H9 (cell line): ENCODE data around the gene THSD7B. TPM values are rescaled to one million over a fixed set of nuclear protein-coding genes. Genes with fewer than 3 reads are reported as not detected.

Experiments
- DNase-seq: peaks from one replicate; pipeline ENCODE4 v3.0.0-alpha.2; 2017
- H2AFZ ChIP-seq: one replicate; pipeline ENCODE4 v1.6.1; 2013; ENCODE audit warnings: mild to moderate bottlenecking, low read length, control low read depth, moderate library complexity
- H2AK5ac ChIP-seq: 2 replicates; pipeline ENCODE4 v1.6.1; 2013; ENCODE audit warnings: low read length, control low read depth, mixed read lengths; ENCODE audit not compliant: insufficient read length
- H2BK120ac ChIP-seq: one replicate; pipeline ENCODE4 v1.6.1; 2013; ENCODE audit warnings: low read depth, mild to moderate bottlenecking, low read length, control low read depth, inconsistent platforms; ENCODE audit not compliant: poor library complexity, severe bottlenecking
- H2BK12ac ChIP-seq: 2 replicates; pipeline ENCODE4 v1.6.1; 2013; ENCODE audit warnings: low read length, control low read depth, mixed read lengths, low read depth; ENCODE audit not compliant: insufficient read length
- H2BK15ac ChIP-seq: 2 replicates; pipeline ENCODE4 v1.6.1; 2013; ENCODE audit warnings: low read depth, low read length, control low read depth
- H2BK20ac ChIP-seq: one replicate; pipeline ENCODE4 v1.6.1; 2013; ENCODE audit warnings: low read depth, mild to moderate bottlenecking, low read length, control low read depth, inconsistent platforms; ENCODE audit not compliant: poor library complexity, severe bottlenecking
- H2BK5ac ChIP-seq: 2 replicates; pipeline ENCODE4 v1.6.1; 2013; ENCODE audit warnings: low read length, control low read depth, mixed read lengths; ENCODE audit not compliant: insufficient read length
- H3K14ac ChIP-seq: 2 replicates; pipeline ENCODE4 v1.6.1; 2013; ENCODE audit warnings: low read length, control low read depth; ENCODE audit not compliant: insufficient read depth
- H3K18ac ChIP-seq: 2 replicates; pipeline ENCODE4 v1.6.1; 2013; ENCODE audit warnings: low read depth, mild to moderate bottlenecking, mixed read lengths, low read length, control low read depth; ENCODE audit not compliant: insufficient read length
- H3K23ac ChIP-seq: 2 replicates; pipeline ENCODE4 v1.6.1; 2013; ENCODE audit warnings: low read length, control low read depth, mixed read lengths, low read depth; ENCODE audit not compliant: insufficient read length
- H3K23me2 ChIP-seq: 2 replicates; pipeline ENCODE4 v1.6.1; 2013; ENCODE audit warnings: low read depth, mild to moderate bottlenecking, mixed read lengths, low read length, control low read depth; ENCODE audit not compliant: insufficient read length, poor library complexity, severe bottlenecking
- H3K27ac ChIP-seq: 2 replicates; pipeline ENCODE4 v1.5.1; 2013; ENCODE audit warnings: low read length, control low read depth, mixed read lengths, low read depth; ENCODE audit not compliant: insufficient read length
- H3K27me3 ChIP-seq: 2 replicates; pipeline ENCODE4 v1.6.1; 2013; ENCODE audit warnings: low read length, control low read depth, inconsistent platforms; ENCODE audit not compliant: insufficient read depth
- H3K4ac ChIP-seq: 2 replicates; pipeline ENCODE4 v1.6.1; 2013; ENCODE audit warnings: low read depth, mild to moderate bottlenecking, control low read depth, inconsistent platforms, low read length, moderate library complexity
- H3K4me1 ChIP-seq: 2 replicates; pipeline ENCODE4 v1.6.1; 2013; ENCODE audit warnings: low read length, control low read depth, inconsistent platforms; ENCODE audit not compliant: insufficient read depth
- H3K4me2 ChIP-seq: 2 replicates; pipeline ENCODE4 v1.6.1; 2013; ENCODE audit warnings: low read length, control low read depth, mixed read lengths; ENCODE audit not compliant: insufficient read length, insufficient read depth
- H3K56ac ChIP-seq: 2 replicates; pipeline ENCODE4 v1.6.1; 2013; ENCODE audit warnings: low read depth, mild to moderate bottlenecking, mixed read lengths, low read length, control low read depth; ENCODE audit not compliant: insufficient read length
- H3K79me1 ChIP-seq: 2 replicates; pipeline ENCODE4 v1.6.1; 2013; ENCODE audit warnings: low read depth, mild to moderate bottlenecking, moderate library complexity, low read length, control low read depth, inconsistent platforms; ENCODE audit not compliant: insufficient read depth, poor library complexity, severe bottlenecking
- H3K79me2 ChIP-seq: 2 replicates; pipeline ENCODE4 v1.6.1; 2013; ENCODE audit warnings: low read length, control low read depth, inconsistent platforms; ENCODE audit not compliant: insufficient read depth
- H3K9ac ChIP-seq: 2 replicates; pipeline ENCODE4 v1.6.1; 2013; ENCODE audit warnings: low read length, control low read depth, mixed read lengths; ENCODE audit not compliant: insufficient read length; ENCODE audit errors: extremely low read depth
- H3K9me3 ChIP-seq: one replicate; pipeline ENCODE4 v1.6.1; 2013; ENCODE audit warnings: low read depth, low read length, inconsistent platforms; ENCODE audit not compliant: control insufficient read depth
- H3T11ph ChIP-seq: one replicate; pipeline ENCODE4 v1.6.1; 2013; ENCODE audit warnings: mild to moderate bottlenecking, low read length, control low read depth, inconsistent platforms
- H4K20me1 ChIP-seq: one replicate; pipeline ENCODE4 v1.6.1; 2013; ENCODE audit not compliant: control insufficient read depth, insufficient read length, insufficient read depth
- H4K5ac ChIP-seq: 2 replicates; pipeline ENCODE4 v1.6.1; 2013; ENCODE audit warnings: low read depth, mild to moderate bottlenecking, mixed read lengths, low read length, control low read depth; ENCODE audit not compliant: insufficient read length
- H4K8ac ChIP-seq: replicated peaks from 2 replicates; pipeline ENCODE4 v1.6.1; 2013; ENCODE audit warnings: low read length, control low read depth, mixed read lengths, low read depth; ENCODE audit not compliant: insufficient read length
- H4K91ac ChIP-seq: 2 replicates; pipeline ENCODE4 v1.6.1; 2013; ENCODE audit warnings: low read depth, mild to moderate bottlenecking, moderate library complexity, mixed read lengths, low read length, control low read depth; ENCODE audit not compliant: insufficient read length
- H3K27ac Mint-ChIP-seq, 3 experiments: 2 replicates in 2 of 3; 3 replicates in 1 of 3; pipeline ENCODE4 v1.8.0; 2020 to 2021; ENCODE audit warnings: mixed read lengths in 3 of 3, mild to moderate bottlenecking in 1 of 3, moderate library complexity in 1 of 3
- H3K27me3 Mint-ChIP-seq: 2 replicates; pipeline ENCODE4 v1.8.0; 2021; ENCODE audit warnings: low read depth, mild to moderate bottlenecking, moderate library complexity, mixed read lengths
- H3K36me3 Mint-ChIP-seq, 3 experiments: 2 replicates in 2 of 3; 3 replicates in 1 of 3; pipeline ENCODE4 v1.8.0; 2020 to 2021; ENCODE audit warnings: low read depth in 3 of 3, mixed read lengths in 3 of 3; ENCODE audit not compliant: insufficient read depth in 1 of 3
- H3K4me1 Mint-ChIP-seq, 2 experiments: 2 replicates each; pipeline ENCODE4 v1.8.0; 2020; ENCODE audit warnings: mixed read lengths in 2 of 2
- H3K4me3 Mint-ChIP-seq, 2 experiments: 2 replicates in 1 of 2; 3 replicates in 1 of 2; pipeline ENCODE4 v1.8.0; 2020 to 2021; ENCODE audit warnings: mild to moderate bottlenecking in 2 of 2, mixed read lengths in 2 of 2, moderate library complexity in 1 of 2
- H3K9me3 Mint-ChIP-seq, 2 experiments: 2 replicates in 1 of 2; 3 replicates in 1 of 2; pipeline ENCODE4 v1.8.0; 2020; ENCODE audit warnings: mild to moderate bottlenecking in 2 of 2, mixed read lengths in 2 of 2, moderate library complexity in 1 of 2
- WGBS: extraction: QIAGEN DNeasy Blood & Tissue Kit; methylation state at CpG from one replicate; pipeline ENCODE4 v1.1.7; 2013; ENCODE audit warnings: missing lambda C conversion rate, low lambda C conversion rate, mixed read lengths; ENCODE audit not compliant: insufficient read length; ENCODE audit errors: extremely low coverage; 5-methylcytosine and 5-hydroxymethylcytosine counted together
- total RNA-seq: library from RNA; stranded (reverse); gene quantifications from 2 replicates; pipeline ENCODE4 v1.2.1, GENCODE V29; 2021
- TF ChIP-seq, protein P1 (sequence below): fragments of 200-600 bp; sonication (generic); conservative IDR thresholded peaks from 3 replicates; pipeline ENCODE4 v1.8.0; 2021; ENCODE audit warnings: antibody characterized with exemption, mild to moderate bottlenecking

THSD7B gene
- total RNA-seq, 1 experiment from 2014 or later: 0.85 TPM

- Histone ChIP-seq H4K5ac (no peak overlapping the region), H3K4me1 (no peaks in the 10 kb centered on the region), H4K91ac (no peak overlapping the region), H3K23ac (no peak overlapping the region), H2AK5ac (no peak overlapping the region), H3K23me2 (no peaks in the 10 kb centered on the region), H3K79me2 (no peaks in the 10 kb centered on the region), H4K8ac (no peak overlapping the region), H2BK120ac (no peak overlapping the region), H2BK15ac (no peak overlapping the region), H2AFZ (no peak overlapping the region), H2BK5ac (no peak overlapping the region), H3K56ac (no peak overlapping the region), H3K18ac (no peak overlapping the region), H3K4ac (no peak overlapping the region), H4K20me1 (no peaks in the 10 kb centered on the region), H3K9me3 (no peaks in the 10 kb centered on the region), H2BK12ac (no peak overlapping the region), H3K4me2 (no peak overlapping the region), H3K14ac (no peak overlapping the region), H2BK20ac (no peak overlapping the region), H3K27ac (no peak overlapping the region), H3T11ph (no peak overlapping the region), H3K79me1 (no peaks in the 10 kb centered on the region), H3K27me3 (no peaks in the 10 kb centered on the region), H3K9ac (no peak overlapping the region)
- peaks cover 2 to 3% of the 10 kb centered on the region in 2 experiments; a peak in 3 of 5 replicates for H3K9me3 Mint-ChIP-seq
- TF ChIP-seq, protein P1, sequence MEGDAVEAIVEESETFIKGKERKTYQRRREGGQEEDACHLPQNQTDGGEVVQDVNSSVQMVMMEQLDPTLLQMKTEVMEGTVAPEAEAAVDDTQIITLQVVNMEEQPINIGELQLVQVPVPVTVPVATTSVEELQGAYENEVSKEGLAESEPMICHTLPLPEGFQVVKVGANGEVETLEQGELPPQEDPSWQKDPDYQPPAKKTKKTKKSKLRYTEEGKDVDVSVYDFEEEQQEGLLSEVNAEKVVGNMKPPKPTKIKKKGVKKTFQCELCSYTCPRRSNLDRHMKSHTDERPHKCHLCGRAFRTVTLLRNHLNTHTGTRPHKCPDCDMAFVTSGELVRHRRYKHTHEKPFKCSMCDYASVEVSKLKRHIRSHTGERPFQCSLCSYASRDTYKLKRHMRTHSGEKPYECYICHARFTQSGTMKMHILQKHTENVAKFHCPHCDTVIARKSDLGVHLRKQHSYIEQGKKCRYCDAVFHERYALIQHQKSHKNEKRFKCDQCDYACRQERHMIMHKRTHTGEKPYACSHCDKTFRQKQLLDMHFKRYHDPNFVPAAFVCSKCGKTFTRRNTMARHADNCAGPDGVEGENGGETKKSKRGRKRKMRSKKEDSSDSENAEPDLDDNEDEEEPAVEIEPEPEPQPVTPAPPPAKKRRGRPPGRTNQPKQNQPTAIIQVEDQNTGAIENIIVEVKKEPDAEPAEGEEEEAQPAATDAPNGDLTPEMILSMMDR: no peak
- no peak overlapping the region for H3K27ac Mint-ChIP-seq
- H3K4me1 Mint-ChIP-seq: no peaks in the 10 kb centered on the region
- no peaks in the 10 kb centered on the region for H3K27me3 Mint-ChIP-seq
- no peak for DNase-seq
- H3K36me3 Mint-ChIP-seq: peaks cover 0 to 4% (median 3%) of the 10 kb centered on the region in 3 experiments; a peak in 2 of 7 replicates
- no peak overlapping the region for H3K4me3 Mint-ChIP-seq
- no CpG with 5 or more reads among the region's 2 CpGs for WGBS
These were observed 128.8 kb downstream of the THSD7B start for GRCh38 chr2:136894007-136894634.
